Measurements from ENCODE around the gene MAD1L1. TPM values are rescaled to one million over a fixed set of nuclear protein-coding genes. Genes with fewer than 3 reads are reported as not detected.

Gene MAD1L1
- total and polyA plus RNA-seq, 2 of the 4 experiments (the other 2 are of a cell fraction): 29.0 to 40.9 TPM

- no peak overlapping the region; the same call in 1 of the 2 replicates for H2AK5ac ChIP-seq (ENCODE audit: low read depth, low read length)
- WGBS, 2 experiments (ENCODE audit: extremely low coverage in 2 of 2, insufficient read length in 1 of 2): 91% methylated on average over 24 of the region's 34 CpGs; no CpG with 5 or more reads in 1 of the 2 experiments
- no peak overlapping the region for H3K23ac ChIP-seq (ENCODE audit: low read depth, low read length)
- in situ Hi-C loops (cut with MboI; ENCODE audit: low sequenced_read_pairs): no loop called here
- H3K79me1 ChIP-seq (ENCODE audit: low read depth in 1 of 2, low read length in 2 of 2): peaks cover 0 to 7% of the 10 kb centered on the region in 2 experiments
- H4K5ac ChIP-seq (ENCODE audit: low read depth, low read length): no peak overlapping the region
- H3K56ac ChIP-seq (ENCODE audit: extremely low read depth, insufficient read depth, low read length): no peak overlapping the region
- no peak overlapping the region for H2BK15ac ChIP-seq (ENCODE audit: low read depth, low read length)
- H4K91ac ChIP-seq (ENCODE audit: insufficient read depth, low read depth, low read length): no peak overlapping the region
- no peak overlapping the region for H3K4me3 ChIP-seq (ENCODE audit: insufficient read depth, low read depth, low read length)
- peak overlapping the region; percentile 25 for H2AK9ac ChIP-seq (replicated peaks; ENCODE audit: low read depth, low read length, poor library complexity)
- no peak overlapping the region for H3K14ac ChIP-seq (replicated peaks; ENCODE audit: low read depth, low read length)
- no peak overlapping the region for H3K4me2 ChIP-seq (ENCODE audit: low read depth, low read length)
- intact Hi-C loops (cut with micrococcal nuclease): no loop called here
- TF ChIP-seq NFE2L2 (IDR thresholded peaks at IDR 0.05; ENCODE audit: low read depth, low read length) (no peak), MXI1 (IDR thresholded peaks at IDR 0.05; ENCODE audit: borderline replicate concordance, low read depth, low read length) (no peak), POLR2A (IDR thresholded peaks at IDR 0.05; ENCODE audit: low read depth, low read length) (no peak), RAD21 (IDR thresholded peaks at IDR 0.05; ENCODE audit: low read length) (no peak), CTCF (conservative IDR thresholded peaks at IDR 0.05; ENCODE audit: low read depth, low read length) (no peak), ELK1 (IDR thresholded peaks at IDR 0.05; ENCODE audit: borderline replicate concordance, low read depth, low read length) (no peak), MAZ (IDR thresholded peaks at IDR 0.05; ENCODE audit: borderline replicate concordance, low read depth, low read length) (no peak), CHD1 (IDR thresholded peaks at IDR 0.05; ENCODE audit: low read depth, low read length) (no peak), RFX5 (IDR thresholded peaks at IDR 0.05; ENCODE audit: low read depth, low read length) (no peak), USF2 (IDR thresholded peaks at IDR 0.05; ENCODE audit: low read depth, low read length) (no peak), BHLHE40 (IDR thresholded peaks at IDR 0.05; ENCODE audit: low read depth, low read length) (no peak), RCOR1 (IDR thresholded peaks at IDR 0.05; ENCODE audit: insufficient replicate concordance, low read length) (no peak), SMC3 (IDR thresholded peaks at IDR 0.05; ENCODE audit: low read depth, low read length) (no peak), MAFK (IDR thresholded peaks at IDR 0.05; ENCODE audit: low read depth, low read length) (no peak)
- CTCF ChIA-PET: no interaction called here
- H3K27ac ChIP-seq (ENCODE audit: insufficient read depth, low read length): no peak overlapping the region
- no peaks in the 10 kb centered on the region for H3K27me3 ChIP-seq (ENCODE audit: control insufficient read depth, insufficient read depth, low read length)
- no peaks in the 10 kb centered on the region for H3K9me3 ChIP-seq (ENCODE audit: control insufficient read depth, insufficient read depth, low read length)
- no TSS peak for BruUV-seq (replicated peaks)
- H2BK20ac ChIP-seq (ENCODE audit: low read depth, low read length): no peak overlapping the region
- no peak overlapping the region for H2BK5ac ChIP-seq (ENCODE audit: low read depth, low read length, poor library complexity, severe bottlenecking)
- H3K9me1 ChIP-seq (ENCODE audit: insufficient read depth, low read length): peaks cover 7% of the 10 kb centered on the region; the same call in 1 of the 2 replicates
- POLR2A ChIA-PET (ENCODE audit: unreplicated experiment): no interaction called here
- no peaks in the 10 kb centered on the region; the same call in 1 of the 2 replicates for H4K20me1 ChIP-seq (ENCODE audit: insufficient read depth, low read length)
- ATAC-seq (ENCODE audit: low read depth) (no peak), DNase-seq (no peak)
- dilution Hi-C loops (cut with HindIII; ENCODE audit: low sequenced_read_pairs, unreplicated experiment): no loop called here
- no peak overlapping the region for H2BK120ac ChIP-seq (ENCODE audit: low read depth, low read length)
- 0 out of 2 replicates have a peak overlapping the region, but pooled peaks have one; percentile 10 for H3K4ac ChIP-seq (ENCODE audit: low read depth, low read length)
- no peak overlapping the region for H3K18ac ChIP-seq (ENCODE audit: low read depth, low read length)
- no peak overlapping the region for H4K8ac ChIP-seq (ENCODE audit: low read depth in 2 of 2, low read length in 2 of 2)
- no peak overlapping the region for H3K9ac ChIP-seq (ENCODE audit: low read depth, low read length)
- 0 out of 2 replicates have a peak, but pooled peaks cover 2% of the 10 kb centered on the region for H3K36me3 ChIP-seq (ENCODE audit: control insufficient read depth, insufficient read depth, low read length)
- H2AFZ ChIP-seq (replicated peaks; ENCODE audit: low read length, poor library complexity): peak overlapping the region; percentile 9
- H3K4me1 ChIP-seq (ENCODE audit: control insufficient read depth, insufficient read depth, low read length): peaks cover 12% of the 10 kb centered on the region
These were observed 219.1 kb downstream of the MAD1L1 start for GRCh38 chr7:2013381-2014311.
